Transverse colon (tissue), 3 donors: ENCODE results near the gene KCNJ9.

Source experiments
- POLR2A ChIP-seq: fragments of 450-650 bp; IDR thresholded peaks from one replicate; pipeline ENCODE4 v1.6.1; 2016; ENCODE audit warnings: antibody characterized with exemption, mild to moderate bottlenecking, moderate library complexity
- TF ChIP-seq, protein P1 (sequence below), 5 experiments: fragments of 200-600 bp in 3 of 5; fragments of 450-650 bp in 2 of 5; sonication (generic) in 3 of 5; IDR thresholded peaks; 1 replicate in 2 of 5; 2 replicates in 3 of 5; pipeline ENCODE4 v1.5.1; 2016 to 2017; ENCODE audit warnings: antibody characterized with exemption in 5 of 5, inconsistent platforms in 3 of 5, mild to moderate bottlenecking in 2 of 5, moderate library complexity in 1 of 5

- no peak for TF ChIP-seq POLR2A
- TF ChIP-seq, protein P1, sequence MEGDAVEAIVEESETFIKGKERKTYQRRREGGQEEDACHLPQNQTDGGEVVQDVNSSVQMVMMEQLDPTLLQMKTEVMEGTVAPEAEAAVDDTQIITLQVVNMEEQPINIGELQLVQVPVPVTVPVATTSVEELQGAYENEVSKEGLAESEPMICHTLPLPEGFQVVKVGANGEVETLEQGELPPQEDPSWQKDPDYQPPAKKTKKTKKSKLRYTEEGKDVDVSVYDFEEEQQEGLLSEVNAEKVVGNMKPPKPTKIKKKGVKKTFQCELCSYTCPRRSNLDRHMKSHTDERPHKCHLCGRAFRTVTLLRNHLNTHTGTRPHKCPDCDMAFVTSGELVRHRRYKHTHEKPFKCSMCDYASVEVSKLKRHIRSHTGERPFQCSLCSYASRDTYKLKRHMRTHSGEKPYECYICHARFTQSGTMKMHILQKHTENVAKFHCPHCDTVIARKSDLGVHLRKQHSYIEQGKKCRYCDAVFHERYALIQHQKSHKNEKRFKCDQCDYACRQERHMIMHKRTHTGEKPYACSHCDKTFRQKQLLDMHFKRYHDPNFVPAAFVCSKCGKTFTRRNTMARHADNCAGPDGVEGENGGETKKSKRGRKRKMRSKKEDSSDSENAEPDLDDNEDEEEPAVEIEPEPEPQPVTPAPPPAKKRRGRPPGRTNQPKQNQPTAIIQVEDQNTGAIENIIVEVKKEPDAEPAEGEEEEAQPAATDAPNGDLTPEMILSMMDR (IDR thresholded peaks at IDR 0.05) = no peak
Observed at GRCh38 chr1:160077486-160077885, 3.9 kb upstream of the KCNJ9 start.
